SW480 (cell line): ENCODE measurements around the gene AICDA.

ENCODE experiments used
- DNase-seq: peaks from one replicate; pipeline ENCODE4 v3.0.0-alpha.2; 2016; ENCODE audit warnings: low spot score

Gene AICDA

GRCh38 chr12:8554451-8555195, 58.0 kb downstream of the AICDA start:
- DNase-seq: peak; percentile 55

DNA sequence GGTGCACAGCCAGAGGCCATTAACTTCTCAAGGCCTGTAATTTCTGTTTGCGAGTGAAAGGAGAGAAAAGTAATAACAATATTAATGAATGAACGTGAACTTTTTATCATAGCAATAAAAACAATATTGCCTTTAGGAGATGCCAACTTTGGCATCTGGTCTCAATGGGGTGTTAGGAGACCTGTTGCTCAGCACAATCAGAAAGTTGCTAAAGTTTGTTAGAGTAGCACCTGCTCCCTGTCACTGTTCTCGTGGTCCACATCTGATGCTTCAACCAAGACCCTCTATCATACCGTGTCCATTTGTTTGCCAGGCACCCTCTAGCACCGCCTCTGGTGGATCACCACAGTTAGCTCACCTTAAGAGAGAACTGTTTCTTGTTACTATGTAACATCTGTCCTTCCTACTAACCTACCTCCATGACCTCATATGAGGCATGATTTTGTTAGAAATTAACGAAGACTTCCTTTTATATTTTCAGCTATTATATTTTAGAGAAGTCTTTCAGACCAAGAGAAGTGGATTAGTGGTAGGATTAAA, 59.5 kb downstream of the AICDA start:
- no peak for DNase-seq
